Stimulated activated CD4-positive, alpha-beta T cell treated with anti-CD3 and anti-CD28 coated beads, Interleukin-2, amount 100 ng/mL, for 48 hours (primary cell): ENCODE results near the gene SERPINA4.
"Not testable (repeated sequence)": the region's sequence is repeated elsewhere in the genome, so short reads cannot be mapped to it uniquely, and the experiment has no call there.

Experiments
- DNase-seq, 2 donors: peaks; one replicate each; pipeline ENCODE4 v3.0.0-alpha.2; 2020

SERPINA4 gene

DNA sequence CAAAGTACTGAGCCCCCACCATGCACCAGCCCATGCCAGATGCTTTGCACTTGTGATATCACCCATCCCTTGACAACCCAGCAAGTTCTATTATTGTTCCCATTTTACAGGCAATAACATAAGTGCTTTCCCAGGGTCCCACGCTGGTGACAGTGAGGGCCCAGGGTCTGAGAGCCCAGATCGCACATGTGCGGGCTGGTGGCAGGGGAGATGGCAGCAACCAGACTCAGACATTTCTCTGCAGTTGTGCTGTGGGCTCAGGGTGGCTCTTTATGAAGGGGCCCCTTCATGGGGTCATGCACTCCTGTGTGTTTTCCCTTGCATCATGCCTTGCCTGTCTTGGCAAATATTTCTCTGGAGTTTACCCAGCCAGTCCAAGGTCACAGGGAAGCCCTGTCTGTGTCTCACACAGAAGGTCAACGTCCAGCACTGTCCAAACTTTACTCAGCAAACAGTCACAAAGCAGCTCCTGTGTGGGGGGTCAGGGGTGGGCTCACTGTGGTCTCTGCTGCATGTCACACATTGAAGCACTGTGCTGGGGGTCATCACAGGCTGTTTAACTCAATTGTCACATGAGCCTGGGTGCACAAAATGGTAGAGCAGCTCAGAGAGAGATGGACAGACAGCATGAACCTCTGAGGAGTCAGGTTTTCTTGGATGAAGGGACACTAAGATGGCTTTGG, 32.6 kb downstream of the SERPINA4 start:
- DNase-seq: no peak

- DNase-seq: no peak
Measured at GRCh38 chr14:94594441-94594840, 33.2 kb downstream of the SERPINA4 start.

- DNase-seq: no peak
Measured at GRCh38 chr14:94595912-94596311, 34.7 kb downstream of the SERPINA4 start.

DNA sequence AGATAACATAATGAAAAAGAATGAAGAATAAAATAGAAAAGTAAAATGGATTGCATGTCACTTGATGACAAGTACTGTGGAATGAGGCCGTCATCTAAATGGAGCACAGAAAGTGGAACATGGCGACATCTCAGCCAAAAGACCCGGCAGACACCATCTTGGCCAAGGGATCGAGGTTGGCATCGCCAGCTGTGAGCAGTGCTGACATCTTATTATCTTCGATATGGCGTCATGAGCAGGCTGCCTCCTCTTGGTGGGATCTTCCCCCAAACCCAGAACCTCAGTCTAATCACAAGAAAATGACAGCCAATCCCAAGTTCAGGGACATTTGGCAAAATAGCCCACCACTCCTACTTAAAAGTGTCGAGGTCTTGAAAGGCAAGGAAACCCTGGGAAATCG, 35.1 kb downstream of the SERPINA4 start:
- DNase-seq: no peak

- DNase-seq: no peak
Measured at GRCh38 chr14:94597788-94598187, 36.5 kb downstream of the SERPINA4 start.

DNA sequence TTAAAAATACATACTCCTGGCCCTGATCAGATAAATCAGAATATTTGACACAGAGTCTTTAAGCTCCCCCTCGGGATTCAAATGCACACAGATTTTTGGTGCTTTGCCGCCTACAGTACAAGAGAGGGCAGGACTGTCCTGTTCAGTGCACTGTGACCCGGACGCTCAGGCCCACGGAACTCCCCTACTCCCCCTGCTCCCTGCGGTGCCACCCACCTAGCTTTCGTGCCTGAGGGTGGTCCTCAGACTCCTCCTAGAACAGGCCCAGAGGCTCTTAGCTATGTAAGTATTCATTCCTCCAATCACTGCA, 37.2 kb downstream of the SERPINA4 start:
- no peak for DNase-seq

DNA sequence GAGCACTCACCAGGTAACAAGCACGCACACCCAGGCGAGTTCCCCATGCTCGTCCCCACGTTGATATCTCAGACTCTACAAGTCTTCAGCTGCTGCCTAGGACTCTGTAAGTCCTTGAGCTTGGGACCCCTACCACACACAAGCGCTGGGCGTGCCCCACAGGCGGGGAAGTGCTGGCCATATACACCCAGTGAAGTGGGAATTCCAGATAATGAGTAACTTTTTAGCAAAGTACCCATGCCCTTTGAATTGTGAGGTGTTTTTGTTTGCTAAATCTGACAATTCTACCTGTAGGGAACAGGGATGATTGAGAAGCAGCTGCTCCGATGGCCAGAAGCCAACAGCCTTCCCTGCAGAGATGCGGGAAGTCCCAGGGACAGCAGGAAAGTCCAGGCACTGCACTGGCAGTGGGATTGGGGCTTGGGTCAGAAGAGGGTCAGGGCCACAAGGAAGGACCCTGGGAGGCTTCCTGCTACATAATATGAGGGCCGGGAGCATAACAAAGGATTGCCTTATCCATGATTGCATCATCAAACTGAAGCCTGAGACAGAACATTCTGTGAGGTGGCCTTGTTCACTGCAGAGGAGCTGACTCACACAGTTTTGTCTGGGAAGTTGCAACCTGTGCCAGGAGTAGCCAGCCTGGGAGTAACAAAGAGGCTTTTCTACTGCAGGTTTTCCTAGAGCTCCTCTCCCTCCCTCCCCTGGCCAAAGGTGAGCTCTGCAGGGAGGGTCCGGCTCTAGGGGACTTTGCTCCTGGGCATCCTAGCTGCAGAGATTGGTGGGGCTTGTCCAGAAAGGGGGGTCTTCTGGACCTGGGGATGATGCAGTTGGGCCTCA, 37.8 kb downstream of the SERPINA4 start:
- DNase-seq: no peak

DNA sequence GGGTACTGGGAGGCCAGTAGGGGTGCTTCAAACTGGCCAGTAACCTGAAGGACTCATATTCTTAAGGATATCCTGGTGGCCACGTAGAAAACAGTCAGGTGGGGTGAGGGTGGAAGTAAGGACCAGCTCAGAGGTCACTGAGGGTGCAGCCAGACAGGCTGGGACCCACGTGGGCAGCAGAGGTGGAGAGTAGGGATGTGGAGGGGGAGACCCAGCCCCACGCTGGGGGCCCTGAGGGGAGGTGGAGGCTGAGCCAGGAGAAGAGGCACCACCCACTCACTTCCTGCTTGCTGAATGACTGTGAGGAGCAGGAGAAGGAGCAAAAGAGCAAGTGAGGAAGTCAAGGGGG, 38.4 kb downstream of the SERPINA4 start:
- no peak for DNase-seq

GRCh38 chr14:94600148-94600545, 38.9 kb downstream of the SERPINA4 start:
- DNase-seq: no peak

DNA sequence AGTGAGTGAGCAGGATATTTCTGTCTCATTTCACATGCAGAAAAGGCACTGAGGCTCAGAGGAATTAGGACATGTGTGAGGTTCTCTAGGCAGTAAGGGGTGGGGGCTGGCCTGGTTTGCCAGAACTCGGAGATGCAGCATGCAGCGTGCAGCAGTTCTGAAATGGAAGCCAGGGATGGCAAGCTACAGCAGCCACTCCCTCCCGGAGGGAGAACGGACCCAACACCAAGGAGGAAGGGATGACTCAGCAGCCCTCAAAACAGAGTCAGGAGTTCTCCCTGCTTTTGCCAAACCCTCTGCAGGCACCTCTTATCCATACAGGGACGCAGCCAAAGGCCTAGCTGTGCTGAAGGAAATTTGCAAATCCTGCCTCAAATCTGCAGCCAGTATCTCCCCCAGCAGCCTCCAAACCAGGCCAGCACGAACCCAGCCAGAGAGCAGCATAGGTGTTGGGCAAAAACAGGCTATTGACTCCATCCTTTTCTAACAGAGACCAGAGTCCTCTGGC, 40.7 kb downstream of the SERPINA4 start:
- no peak for DNase-seq

- no peak for DNase-seq
Measured at GRCh38 chr14:94602722-94603121, 41.5 kb downstream of the SERPINA4 start.

DNA sequence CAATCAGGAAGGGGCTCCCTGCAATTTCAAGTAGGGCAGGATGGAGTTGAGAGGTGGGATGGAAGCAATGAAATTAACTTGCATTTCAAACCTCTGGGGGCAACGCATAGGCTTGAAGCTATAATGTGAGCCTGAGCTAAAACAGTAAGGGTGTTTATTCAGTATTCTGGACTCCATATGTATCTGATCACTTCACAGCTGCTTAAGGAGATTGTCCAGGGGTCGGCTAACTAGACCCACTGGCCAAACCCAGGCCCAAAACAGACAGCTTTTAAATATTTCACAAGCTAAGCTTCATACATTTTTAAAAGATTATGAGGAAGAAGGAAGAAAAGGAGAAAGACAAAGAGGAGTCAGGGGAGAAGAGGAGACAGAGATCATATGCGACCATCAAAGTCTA, 44.1 kb downstream of the SERPINA4 start:
- DNase-seq: no peak

DNA sequence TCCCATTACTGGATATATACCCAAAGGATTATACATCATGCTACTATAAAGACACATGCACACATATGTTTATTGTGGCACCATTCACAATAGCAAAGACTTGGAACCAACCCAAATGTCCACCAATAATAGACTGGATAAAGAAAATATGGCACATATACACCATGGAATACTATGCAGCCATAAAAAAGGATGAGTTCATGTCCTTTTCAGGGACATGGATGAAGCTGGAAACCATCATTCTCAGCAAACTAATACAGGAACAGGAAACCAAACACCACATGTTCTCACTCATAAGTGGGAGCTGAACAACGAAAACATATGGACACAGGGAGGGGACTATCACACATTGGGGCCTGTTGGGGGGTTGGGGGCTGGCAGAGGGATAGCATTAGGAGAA, 47.7 kb downstream of the SERPINA4 start:
- not testable (repeated sequence) for DNase-seq

DNA sequence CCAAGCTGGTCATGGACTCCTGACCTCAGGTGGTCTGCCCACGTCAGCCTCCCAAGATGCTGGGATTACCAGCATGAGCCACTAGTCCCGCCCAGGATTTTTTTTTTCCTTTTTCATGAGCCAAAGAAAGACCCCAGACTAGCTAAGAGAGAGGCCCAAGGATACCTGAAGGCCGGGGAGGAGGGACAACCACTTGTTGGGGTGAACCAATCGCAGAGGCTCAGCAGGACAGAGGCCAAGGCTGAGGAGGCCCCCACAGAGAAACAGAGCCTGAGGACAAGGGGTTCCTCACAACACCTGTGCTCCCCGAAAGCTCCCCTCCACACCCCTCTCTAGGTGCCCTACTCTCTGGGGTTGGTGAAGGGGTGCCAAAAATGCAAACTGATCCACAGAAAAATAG, 49.9 kb downstream of the SERPINA4 start:
- no peak for DNase-seq

DNA sequence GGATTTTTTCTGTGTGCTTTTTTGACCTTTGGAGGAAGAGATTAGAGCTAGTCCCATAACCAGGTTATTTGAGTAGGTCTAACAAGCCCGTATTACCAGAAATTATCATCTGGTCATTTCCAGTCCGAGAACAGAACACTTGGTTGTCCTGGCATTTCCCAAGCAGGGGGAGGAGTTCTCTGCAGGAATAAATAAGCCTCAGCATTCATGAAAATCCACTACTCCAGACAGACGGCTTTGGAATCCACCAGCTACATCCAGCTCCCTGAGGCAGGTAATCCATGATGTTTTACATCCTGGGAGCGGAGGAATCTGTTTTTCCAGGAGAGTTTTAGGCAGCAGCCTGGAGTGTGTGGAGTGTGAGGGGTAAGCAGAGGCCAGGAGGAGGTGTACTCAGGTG, 50.9 kb downstream of the SERPINA4 start, which contains the start of gene SERPINA3:
SERPINA3 (plus strand) TSS at position 218 of the 400 bp plus-strand sequence. CDS start 2,051 bp downstream, outside the sequence.
- DNase-seq: no peak

DNA sequence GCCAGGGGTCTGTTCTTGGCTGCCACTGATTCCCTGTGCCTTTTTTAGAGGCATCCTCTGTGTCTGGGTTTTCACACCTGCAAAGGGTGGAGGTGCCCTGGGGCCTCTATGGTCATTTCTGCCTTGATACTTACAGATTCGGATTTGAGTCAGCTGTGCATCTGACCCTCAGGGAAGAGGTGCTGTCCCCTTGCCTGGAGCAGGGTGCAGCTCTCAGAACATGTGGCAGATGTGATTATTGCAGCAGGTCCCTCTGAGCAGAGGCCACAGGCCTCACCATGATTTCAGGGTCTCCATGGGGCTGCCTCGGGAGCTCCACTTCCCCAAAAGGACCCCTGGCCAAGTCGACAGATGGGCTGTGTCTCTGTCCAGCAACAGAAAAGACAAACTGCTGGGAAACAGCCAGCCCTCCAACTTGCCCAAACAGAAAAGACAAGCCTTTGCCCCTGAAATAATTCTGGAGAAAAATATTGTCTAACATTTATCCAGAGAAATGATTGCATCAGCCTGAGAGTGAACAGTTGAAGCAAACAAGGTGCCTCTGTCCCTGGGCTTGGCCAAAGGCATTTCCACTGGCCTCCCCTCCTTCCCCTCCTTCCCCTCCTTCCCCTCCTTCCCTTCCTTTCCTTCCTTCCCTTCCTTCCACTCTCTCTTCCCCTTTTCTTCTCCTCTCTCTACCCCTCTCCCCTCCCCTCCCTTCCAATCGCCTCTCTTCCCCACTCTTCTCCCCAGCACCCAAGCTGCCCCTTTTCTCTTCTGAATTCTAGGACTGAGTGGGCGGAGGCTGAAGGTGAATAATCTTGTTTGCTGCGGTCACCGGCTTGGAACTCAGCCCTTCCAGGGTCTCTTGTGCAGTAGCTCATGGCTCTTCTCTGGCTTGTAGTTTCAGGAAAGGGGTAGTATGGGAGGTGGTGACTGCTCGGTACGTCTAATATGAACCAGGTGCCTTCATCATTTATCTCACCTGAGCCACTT, 51.6 kb downstream of the SERPINA4 start:
- no peak for DNase-seq

- no peak for DNase-seq
Measured at GRCh38 chr14:94613720-94614644, 52.7 kb downstream of the SERPINA4 start.

DNA sequence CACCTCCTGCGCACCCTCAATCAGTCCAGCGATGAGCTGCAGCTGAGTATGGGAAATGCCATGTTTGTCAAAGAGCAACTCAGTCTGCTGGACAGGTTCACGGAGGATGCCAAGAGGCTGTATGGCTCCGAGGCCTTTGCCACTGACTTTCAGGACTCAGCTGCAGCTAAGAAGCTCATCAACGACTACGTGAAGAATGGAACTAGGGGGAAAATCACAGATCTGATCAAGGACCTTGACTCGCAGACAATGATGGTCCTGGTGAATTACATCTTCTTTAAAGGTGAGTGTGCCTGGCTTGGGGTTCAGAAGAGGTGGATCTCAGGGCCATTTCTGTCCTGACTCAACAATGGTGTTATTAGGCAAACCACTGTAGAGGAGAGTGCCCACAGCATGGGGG, 53.6 kb downstream of the SERPINA4 start:
- no peak for DNase-seq

DNA sequence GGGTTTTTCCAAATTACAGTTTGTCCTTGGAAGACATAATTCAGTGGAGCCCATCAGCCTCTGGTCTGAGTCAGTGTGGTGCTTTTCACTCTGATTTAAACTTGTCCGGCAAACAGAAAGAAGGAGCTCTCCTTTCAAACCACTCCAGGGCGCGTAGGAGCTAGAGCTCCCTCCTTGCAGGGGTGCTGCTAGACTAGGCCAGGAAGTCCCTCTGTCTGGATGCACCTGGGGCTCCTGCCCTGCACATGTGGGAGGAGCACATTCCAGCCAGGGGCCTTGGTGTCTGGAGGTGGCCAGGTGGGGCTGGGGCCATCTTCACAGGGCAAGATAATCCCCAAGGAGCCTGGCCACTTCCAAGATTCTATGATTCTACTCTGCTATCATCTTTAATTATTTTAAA, 54.0 kb downstream of the SERPINA4 start:
- no peak for DNase-seq

- no peak for DNase-seq
Measured at GRCh38 chr14:94615823-94616570, 54.8 kb downstream of the SERPINA4 start.

- no peak for DNase-seq
Measured at GRCh38 chr14:94617366-94617941, 56.2 kb downstream of the SERPINA4 start.
